GM19099 (cell line): ENCODE measurements around the gene REEP6.

Experiments
- POLR2A ChIP-seq: IDR thresholded peaks from 3 replicates; pipeline ENCODE4 v1.6.1; 2011; ENCODE audit warnings: low read depth; ENCODE audit not compliant: insufficient read length; ENCODE audit errors: extremely low read depth

The REEP6 gene

DNA sequence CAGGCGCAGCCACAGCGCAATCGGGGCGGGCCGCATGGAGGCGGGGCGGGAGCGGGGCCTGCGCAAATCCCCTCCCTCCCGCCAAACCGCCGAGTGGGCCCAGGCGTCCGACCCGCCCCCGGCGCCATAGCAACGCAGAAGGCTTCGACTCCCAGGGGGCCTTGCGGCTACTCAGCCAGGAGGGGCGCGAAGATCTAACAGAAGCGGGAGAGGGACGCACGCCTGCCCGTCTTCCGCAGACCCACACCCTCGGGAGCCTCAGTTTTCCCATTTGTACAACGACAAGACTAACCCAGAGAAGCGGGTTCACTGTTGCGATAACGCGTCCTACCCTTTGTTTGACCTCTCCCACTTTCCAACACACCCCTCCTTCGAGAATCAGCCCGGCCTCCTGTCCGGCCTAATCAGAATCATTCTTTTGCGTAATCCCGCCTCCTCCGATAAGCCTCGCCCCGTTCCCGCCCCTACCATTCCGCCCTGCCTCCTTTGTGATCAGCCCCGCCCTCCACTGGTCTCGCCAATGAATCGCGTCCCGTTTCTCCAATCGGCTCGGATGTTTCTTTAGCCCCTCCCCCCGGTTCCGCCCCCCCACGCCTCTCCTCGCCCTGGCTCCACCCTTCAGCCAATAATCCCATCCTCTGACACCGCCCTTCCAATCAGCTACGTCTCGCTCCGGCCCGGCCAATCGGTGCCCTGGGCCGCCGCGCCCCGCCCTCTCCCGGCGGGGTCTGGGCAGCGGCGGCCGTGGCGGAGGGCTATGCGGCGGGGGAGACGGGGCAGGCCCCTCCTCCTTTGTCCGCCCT, 469 bp upstream of the REEP6 start, which contains the start of gene PCSK4:
Gene PCSK4 (minus strand): TSS at position 40 of the 803 bp plus-strand sequence. CDS start 4 bp downstream, at position 36.
- TF ChIP-seq POLR2A: no peak

DNA sequence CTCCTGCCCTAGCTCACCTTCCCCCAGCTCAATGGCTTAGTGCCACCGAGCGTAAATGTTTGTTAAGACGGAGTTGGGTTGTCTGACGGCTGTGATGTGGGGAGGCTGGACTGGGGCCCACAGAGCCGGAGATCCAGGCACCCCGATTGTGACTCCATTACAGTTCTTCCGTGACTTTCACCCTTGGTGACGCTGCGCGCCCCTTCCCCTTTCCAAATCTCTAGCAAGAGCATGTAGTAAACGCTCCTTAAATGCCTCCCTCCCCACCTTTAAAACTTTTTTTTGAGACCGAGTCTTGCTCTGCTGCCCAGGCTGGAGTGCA, 829 bp downstream of the REEP6 start:
- no peak for TF ChIP-seq POLR2A

DNA sequence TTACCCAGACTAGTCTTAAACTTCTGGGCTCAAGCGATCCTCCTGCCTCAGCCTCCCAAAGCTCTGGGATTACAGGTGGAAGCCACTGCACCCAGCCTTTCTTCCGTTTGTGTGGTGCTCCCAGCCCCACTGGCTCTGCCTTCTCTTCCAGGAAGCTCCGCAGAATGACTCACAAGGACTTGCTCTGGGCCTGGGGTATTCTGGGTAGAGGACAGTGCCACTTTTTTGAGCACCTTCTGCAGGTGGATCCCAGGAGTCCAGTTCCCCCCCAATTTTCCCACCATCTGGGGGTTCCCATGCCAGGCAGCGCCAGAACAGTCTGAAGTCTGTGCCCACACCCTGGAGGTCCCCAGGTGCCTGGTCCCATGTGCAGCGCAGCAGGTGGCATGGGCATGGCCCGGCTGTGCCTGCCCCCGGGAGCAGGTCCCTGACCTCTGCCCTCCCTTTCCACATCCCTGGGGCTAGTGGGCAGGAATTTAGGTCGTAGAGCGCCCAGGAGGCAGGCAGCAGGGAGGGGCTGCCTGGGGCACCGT, 1.6 kb downstream of the REEP6 start:
- TF ChIP-seq POLR2A: no peak

DNA sequence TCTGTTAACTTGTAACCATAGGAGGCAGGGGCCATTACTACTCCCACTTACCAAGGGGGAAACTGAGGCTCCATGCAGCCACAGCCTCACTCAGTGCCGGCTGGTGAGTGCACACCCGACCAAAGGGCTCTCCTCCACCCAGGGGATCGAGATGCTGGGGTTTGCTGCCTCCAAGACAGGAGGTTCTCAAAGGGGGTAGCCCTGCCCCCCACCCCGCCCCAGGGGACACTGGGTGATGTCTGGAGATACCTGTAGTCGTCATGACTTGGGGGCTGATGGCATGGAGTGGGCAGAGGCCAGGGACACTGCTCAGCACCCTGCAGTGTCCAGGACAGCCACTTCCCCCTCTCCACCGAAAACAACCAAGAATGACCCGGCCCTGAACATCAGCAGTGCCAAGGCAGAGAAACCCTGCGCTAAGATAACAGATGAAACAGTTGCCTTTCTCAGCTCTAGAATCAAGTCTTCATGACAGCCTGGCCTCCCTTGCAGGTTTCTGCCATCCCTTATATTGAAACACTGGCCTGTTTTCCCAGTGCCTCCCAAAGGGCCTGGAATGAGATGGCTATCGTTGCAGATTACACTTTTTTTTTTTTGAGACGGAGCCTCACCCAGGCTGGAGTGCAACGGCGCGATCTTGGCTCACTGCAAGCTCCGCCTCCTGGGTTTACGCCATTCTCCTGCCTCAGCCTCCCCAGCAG, 3.3 kb downstream of the REEP6 start:
- TF ChIP-seq POLR2A: no peak

DNA sequence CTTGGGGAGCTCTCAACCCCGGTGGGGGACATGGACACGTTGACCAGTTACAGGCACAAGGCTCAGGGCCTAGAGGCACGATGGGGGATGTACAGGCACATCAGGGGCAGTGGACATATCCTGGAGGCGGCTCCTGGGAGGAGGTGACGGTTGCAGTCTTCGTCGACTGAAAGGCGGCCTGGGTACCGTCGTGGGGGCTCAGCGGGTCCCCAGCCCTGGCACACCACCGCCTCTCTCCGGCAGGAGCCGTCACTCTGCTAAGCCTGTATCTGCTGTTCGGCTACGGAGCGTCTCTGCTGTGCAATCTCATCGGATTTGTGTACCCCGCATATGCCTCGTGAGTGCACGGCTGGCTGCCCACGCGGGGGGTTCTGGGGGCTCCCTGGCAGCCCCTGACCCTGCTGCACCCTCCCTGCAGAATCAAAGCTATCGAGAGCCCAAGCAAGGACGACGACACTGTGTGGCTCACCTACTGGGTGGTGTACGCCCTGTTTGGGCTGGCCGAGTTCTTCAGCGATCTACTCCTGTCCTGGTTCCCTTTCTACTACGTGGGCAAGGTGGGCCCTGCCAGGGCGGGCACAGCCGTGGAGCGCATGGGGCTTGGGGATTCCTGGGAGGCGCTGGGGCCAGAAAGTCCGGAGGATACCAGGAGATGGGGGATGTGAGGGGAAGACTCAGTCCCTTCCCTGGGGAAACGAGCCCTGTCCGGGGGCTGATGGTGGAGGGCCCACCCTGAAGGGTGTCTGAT, 4.2 kb downstream of the REEP6 start:
- TF ChIP-seq POLR2A: no peak

DNA sequence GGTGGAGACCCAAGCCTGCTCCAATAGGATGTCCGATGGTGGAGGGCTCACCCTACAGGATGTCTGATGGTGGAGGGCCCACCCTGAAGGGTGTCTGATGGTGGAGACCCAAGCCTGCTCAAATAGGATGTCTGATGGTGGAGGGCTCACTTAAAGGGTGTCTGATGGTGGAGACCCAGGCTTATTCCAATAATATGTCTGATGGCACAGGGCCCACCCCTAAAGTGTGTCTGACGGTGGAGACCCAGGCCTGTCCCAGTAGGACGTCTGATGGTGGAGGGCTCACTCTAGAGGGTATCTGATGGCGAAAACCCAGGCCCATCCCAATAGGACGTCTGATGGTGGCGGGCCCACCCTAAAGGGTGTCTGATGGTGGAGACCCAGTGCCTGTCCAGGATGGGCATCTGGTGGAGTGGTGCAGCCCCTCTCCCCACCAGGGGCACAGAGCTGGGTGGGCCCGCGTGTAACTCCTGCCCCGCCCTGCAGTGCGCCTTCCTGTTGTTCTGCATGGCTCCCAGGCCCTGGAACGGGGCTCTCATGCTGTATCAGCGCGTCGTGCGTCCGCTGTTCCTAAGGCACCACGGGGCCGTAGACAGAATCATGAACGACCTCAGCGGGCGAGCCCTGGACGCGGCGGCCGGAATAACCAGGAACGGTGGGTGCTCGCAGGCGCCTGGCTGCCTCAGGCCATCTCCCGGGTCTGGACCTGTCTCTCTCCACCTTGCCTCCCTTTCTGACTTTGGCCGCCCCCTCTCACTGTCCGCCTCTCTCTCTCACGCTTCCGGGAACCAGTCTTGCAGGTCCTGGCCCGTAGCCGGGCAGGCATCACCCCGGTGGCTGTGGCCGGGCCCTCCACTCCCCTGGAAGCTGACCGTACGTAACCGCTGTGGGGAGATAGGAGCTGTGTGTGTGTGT, 5.1 kb downstream of the REEP6 start:
- no peak for TF ChIP-seq POLR2A

DNA sequence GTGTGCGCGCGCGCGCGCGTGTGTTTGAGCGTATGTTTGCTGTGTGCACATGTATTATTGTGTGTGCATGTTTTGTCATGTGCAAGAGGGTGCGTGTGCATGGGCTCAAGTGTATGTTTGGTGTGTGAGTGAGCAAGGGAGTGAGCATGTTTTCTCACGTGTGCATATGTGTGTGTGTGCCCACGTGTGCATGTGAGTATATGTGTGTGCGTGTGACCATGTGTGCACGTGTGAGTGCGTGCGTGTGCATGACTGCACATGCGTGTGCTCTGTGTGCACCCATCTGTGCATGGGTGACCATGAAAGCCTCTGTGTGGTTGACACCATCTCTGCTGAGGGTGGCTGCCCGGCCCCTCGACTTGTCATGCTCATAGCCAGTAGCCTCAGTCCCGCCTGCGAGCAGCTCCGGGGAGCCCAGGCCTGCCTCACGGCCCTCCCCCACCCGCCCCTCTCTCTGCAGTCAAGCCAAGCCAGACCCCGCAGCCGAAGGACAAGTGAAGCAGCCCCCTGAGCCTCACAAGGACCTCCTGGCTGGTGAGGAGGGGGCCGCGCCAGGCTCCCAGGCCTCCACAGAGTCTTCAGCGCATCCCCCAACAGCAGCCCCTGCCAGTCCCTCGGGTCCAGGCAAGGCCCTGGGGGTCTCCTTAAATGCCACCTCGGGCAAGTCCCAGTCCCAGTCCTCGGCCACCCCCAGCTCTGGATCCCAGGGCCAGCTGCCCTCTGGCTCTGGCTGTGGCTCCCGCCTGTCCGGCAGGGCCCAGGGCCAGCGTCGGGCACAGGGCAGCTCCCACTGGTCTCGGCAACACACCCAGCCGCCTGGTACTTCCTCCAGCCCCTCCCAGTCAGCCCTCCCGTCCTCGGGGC, 6.0 kb downstream of the REEP6 start:
- TF ChIP-seq POLR2A: no peak

DNA sequence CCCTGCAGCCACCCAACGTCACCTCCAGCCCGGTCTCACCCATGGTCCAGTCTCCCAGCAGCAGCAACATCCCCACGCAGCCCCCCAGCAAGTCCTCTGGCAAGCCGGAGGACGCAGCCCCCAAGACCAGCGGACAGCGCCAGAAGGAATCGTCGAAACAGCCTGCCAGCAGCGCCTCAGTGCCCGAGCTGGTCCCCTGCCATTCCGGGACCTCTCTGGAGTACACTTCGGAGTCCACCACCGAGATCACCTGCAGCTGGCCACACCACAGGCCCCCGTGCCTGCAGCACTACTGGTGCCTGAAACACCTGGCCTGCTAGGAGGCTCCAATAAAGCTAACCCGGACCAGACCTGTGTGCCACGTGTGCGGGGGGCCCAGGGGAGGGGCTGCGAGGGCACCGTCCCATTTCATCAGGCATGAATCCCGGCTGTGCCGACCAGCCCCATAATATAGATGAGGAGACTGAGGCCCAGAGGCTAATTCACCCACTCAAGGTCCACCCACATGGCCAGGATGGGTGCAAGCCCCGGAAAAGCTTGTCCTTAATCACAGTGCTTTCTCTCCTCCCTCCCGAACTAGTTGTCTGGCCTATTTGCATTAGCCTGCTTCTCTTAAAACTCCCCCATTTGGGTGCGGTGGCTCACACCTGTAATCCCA, 6.7 kb downstream of the REEP6 start:
- TF ChIP-seq POLR2A: no peak

DNA sequence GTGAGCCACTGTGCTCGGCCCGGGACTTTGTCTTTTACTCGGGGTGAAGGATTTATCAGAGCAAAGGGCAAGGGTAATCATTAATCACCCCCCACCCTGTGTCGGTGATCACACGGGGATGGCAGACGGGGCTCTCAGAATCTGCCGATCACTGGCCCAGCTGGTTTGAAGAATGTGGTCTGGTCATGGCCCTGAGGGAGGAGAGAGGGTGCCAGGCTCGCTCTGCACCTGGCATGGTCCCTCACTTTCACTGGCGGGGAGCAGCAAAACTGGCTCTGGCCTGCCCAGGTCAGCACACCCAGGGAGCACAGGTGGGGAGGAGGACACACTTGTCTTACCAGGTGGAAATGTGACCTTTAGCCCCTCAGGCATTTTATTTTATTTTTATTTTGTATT, 10.2 kb downstream of the REEP6 start:
- TF ChIP-seq POLR2A: no peak

DNA sequence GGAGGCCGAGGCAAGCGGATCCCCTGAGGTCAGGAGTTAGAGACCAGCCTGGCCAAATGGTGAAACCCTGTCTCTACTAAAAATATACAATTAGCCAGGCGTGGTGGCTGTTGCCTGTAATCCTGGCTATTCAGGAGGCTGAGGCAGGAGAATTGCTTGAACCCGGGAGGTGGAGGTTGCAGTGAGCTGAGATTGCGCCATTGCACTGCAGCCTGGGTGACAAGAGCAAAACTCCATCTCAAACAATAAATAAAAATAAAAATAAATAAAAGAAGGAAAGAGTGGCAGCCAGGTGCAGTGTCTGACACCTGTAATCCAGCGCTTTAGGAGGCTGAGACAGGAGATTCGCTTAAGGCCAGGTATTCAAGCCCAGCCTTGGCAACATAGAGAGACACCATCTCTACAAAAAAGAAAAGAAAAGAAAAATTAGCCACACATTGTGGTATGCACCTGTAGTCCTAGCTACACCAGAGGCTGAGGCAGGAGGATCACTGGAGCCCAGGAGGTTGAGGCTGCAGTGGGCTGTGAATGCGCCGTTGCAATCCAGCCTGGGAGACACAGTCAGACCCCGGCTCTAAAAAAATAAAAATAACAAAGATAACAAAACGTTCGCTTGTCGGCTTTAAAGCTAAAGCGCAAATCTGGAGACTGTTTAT, 11.6 kb downstream of the REEP6 start:
- no peak for TF ChIP-seq POLR2A

DNA sequence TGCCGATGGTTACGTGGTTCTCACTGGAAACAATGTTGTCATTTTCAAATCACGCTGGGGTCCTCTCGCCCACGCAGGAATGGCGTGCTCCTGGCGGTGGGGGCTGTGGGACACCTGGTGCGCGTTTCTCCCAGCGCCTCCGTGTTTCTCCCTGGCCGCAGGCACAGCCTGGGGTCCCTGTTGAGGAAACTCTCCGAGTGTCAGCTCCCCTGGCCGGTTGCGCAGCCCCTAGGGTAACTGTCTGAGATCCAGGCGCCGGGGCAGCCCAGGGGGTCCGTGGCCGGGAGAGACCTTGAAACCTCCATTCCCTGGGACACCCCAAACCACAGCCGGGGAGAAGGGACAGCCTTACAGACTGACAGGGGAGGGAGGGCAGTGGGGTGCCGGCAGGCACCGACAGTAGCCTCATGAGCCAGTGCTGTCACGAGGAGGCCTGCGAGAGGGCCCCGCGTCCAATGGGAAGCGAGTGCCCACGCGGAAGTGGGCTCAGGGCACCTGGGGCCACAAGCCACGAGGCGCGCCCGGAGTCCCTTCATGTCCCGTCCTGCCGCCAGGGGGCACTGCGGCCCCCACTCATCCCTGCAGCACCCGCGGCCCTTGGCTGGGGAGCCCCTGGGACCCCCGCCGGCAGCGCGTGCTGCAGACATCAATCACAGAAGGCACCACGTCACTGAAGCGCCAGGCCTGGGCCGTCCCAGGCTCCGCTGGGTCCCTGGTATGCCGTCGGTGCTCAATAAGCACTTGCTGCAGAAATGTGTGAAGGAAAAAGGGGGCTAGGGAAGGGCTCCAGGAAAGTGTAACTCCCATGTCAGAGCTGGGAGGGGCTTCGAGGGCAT, 12.3 kb downstream of the REEP6 start:
- no peak for TF ChIP-seq POLR2A

DNA sequence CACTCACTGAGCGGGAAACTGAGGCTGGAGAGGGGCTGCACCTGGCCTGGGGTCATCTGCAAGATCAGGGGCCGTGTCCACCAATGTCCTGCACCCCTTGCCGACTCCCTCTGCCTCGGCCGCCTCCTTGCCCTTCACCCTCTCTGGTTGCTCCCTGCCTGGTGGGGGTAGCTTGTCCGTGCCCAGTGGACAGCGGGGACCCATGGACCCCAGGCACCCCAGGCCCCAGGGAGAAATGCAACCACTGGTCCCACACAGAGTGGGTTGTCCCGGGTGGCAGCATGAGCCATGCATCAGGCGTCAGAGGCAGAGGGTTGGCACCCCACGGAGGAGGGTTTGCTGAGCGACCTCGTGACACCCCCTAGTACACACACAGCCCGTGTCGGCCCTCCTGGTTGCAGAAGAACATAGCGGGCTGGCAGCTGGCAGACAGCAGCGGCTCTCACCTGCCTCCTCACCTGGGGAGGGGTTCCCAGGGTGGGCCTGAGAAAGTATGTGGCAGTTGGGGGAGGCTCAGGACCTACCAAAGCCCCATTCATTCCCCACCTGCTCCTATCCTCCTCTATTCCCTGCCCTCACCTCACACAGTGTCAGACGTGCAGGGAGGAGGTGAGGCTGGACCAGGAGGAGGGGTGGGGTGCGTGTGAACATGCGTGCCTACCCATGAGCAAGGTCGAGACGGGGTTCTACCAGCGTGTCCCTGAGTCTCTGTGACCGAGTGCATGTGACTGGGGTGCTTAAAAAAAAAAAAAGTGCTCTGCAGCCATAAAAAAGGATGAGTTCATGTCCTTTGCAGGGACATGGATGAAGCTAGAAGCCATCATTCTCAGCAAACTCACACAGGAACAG, 13.2 kb downstream of the REEP6 start:
- no peak for TF ChIP-seq POLR2A
